ENCODE measurements around the gene PTPRG. TPM values are rescaled to one million over a fixed set of nuclear protein-coding genes. Genes with fewer than 3 reads are reported as not detected.

Gene PTPRG
- total RNA-seq, 4 donors from 2014 or later = 11.0 to 18.5 (median 14.9) TPM

DNA sequence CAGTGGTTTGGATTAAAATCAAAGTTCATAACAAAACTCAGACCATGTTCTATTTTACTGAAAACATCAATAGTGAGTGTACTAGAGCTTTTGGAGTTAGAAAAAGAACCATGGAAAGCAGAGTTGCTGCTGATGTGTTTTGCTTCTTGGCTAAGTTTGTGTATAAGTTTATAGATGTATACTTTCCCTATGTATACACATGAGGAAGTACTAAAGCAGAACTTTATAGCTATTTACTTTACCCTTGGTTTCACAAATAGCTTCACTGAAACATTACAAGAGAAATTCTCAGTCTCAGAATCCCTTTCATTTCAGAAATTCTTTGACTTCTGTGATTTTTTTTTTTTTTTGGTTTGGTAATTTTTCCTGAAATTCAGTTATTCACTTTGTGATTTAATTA, 229.0 kb downstream of the PTPRG start:
- peaks cover 3% of the 10 kb centered on the region for H3K4me1 ChIP-seq
- no peak overlapping the region for H3K4me3 ChIP-seq
- TF ChIP-seq POLR2AphosphoS5 (IDR thresholded peaks at IDR 0.05) (no peak), EP300 (IDR thresholded peaks at IDR 0.05) (no peak), POLR2A (IDR thresholded peaks at IDR 0.05) (no peak)
- TF ChIP-seq, protein P1, sequence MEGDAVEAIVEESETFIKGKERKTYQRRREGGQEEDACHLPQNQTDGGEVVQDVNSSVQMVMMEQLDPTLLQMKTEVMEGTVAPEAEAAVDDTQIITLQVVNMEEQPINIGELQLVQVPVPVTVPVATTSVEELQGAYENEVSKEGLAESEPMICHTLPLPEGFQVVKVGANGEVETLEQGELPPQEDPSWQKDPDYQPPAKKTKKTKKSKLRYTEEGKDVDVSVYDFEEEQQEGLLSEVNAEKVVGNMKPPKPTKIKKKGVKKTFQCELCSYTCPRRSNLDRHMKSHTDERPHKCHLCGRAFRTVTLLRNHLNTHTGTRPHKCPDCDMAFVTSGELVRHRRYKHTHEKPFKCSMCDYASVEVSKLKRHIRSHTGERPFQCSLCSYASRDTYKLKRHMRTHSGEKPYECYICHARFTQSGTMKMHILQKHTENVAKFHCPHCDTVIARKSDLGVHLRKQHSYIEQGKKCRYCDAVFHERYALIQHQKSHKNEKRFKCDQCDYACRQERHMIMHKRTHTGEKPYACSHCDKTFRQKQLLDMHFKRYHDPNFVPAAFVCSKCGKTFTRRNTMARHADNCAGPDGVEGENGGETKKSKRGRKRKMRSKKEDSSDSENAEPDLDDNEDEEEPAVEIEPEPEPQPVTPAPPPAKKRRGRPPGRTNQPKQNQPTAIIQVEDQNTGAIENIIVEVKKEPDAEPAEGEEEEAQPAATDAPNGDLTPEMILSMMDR (IDR thresholded peaks at IDR 0.05) = no peak
- H3K36me3 ChIP-seq = no peaks in the 10 kb centered on the region
- no peaks in the 10 kb centered on the region for H3K9me3 ChIP-seq
- H3K27me3 ChIP-seq = no peaks in the 10 kb centered on the region
- DNase-seq (ENCODE audit: low spot score in 2 of 2) = no peak
- H3K27ac ChIP-seq = no peak overlapping the region

DNA sequence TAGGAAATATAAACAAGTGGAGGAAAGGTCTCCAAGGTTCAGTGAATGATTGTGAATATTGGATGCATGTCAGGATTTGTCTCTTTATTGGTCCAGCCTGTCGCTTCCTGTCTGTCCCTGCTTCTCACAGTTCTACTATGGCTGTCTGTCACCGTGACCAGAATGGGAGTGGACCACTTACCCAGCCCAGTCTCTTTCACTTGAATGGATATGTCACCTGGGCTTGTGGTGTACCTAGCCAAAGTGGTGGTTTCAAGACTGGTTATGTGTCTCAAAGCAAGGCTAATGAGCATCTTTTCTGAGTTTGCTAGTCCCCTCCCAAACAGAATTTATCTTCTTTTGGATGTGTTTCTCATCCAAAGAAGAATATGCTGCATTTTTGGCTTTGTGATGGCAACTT, 231.7 kb downstream of the PTPRG start:
- Histone ChIP-seq H3K4me1 (peaks cover 8% of the 10 kb centered on the region), H3K27ac (no peak overlapping the region), H3K9me3 (no peaks in the 10 kb centered on the region), H3K27me3 (no peaks in the 10 kb centered on the region), H3K36me3 (no peaks in the 10 kb centered on the region), H3K4me3 (no peak overlapping the region)
- TF ChIP-seq POLR2AphosphoS5 (IDR thresholded peaks at IDR 0.05) (no peak), POLR2A (IDR thresholded peaks at IDR 0.05) (no peak), EP300 (IDR thresholded peaks at IDR 0.05) (no peak)
- TF ChIP-seq, protein P1 (IDR thresholded peaks at IDR 0.05) = no peak
- WGBS = 82% methylated on average over 2 of the region's 2 CpGs
- no peak for DNase-seq (ENCODE audit: low spot score in 2 of 2)

DNA sequence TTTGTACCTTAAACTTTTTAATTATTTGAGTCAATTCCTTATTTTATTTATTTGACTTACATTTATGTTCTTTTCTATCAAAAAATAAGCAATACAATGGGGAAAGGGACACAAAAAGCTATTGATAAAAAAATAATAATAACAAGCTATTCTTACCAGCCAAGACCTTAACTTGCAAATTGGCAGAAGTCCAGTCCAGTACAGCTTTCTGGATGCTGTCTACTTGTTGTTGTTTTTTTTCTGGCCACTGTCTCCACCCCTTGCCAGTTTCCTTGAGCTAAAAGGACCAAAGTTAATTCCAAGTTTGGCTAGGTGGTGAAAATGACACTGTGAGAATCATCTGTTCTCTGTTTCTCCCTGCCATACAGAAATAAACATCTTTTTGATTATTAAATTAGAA, 232.2 kb downstream of the PTPRG start:
- Histone ChIP-seq H3K4me1 (peaks cover 8% of the 10 kb centered on the region), H3K27ac (no peak overlapping the region), H3K27me3 (no peaks in the 10 kb centered on the region), H3K36me3 (no peaks in the 10 kb centered on the region), H3K4me3 (no peak overlapping the region), H3K9me3 (no peaks in the 10 kb centered on the region)
- TF ChIP-seq EP300 (IDR thresholded peaks at IDR 0.05) (no peak), POLR2A (IDR thresholded peaks at IDR 0.05) (no peak), POLR2AphosphoS5 (IDR thresholded peaks at IDR 0.05) (no peak)
- TF ChIP-seq, protein P1 (IDR thresholded peaks at IDR 0.05) = no peak
- no peak for DNase-seq (ENCODE audit: low spot score in 2 of 2)

DNA sequence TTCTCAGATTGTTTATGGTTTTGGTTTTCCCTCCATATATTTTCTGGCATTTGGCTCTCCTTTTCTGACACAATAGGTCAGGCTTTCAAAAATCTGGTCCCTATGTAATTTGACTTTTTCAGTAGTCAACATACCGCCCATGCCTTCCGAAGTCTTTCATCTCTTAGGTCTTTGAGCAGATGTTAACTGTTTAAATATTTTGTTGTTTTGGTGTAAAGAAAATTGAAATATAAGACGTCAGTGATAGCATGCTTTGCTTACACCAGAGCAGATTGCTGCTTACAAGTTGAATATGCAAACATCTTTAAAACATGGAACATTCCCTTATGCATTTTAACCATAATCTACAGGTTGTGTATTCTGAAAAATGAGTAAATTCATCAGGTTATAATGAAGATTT, 233.0 kb downstream of the PTPRG start:
- Histone ChIP-seq H3K27me3 (no peaks in the 10 kb centered on the region), H3K9me3 (no peaks in the 10 kb centered on the region), H3K4me3 (no peak overlapping the region), H3K4me1 (peaks cover 8% of the 10 kb centered on the region), H3K27ac (no peak overlapping the region), H3K36me3 (no peaks in the 10 kb centered on the region)
- no peak for DNase-seq (ENCODE audit: low spot score in 2 of 2)
- WGBS = 90% methylated on average over 3 of the region's 3 CpGs
- TF ChIP-seq, protein P1 (IDR thresholded peaks at IDR 0.05) = no peak
- TF ChIP-seq POLR2A (IDR thresholded peaks at IDR 0.05) = no peak
- no peak for TF ChIP-seq POLR2AphosphoS5 (IDR thresholded peaks at IDR 0.05)
- TF ChIP-seq EP300 (IDR thresholded peaks at IDR 0.05) = no peak

DNA sequence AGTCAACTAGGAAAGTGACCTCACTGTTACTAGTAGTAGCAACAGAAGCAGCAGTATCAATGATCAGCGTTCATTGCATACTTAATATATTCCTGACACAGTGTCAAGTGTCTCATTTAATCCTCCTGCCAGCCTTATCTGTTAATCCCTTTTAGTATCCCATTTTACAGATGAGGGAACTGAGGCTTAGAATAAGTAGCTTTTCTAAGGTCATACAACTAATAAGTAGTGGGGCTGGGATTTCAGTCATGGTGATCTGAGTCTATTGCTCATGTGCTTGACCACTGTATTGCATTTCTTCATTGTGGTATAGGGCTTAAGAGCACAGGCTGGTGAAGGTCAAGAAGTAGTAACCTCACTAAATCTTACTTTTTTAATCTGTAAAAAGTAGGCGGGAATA, 233.6 kb downstream of the PTPRG start:
- no peak for DNase-seq (ENCODE audit: low spot score in 2 of 2)

More for the DNA sequence above, 233.6 kb downstream of the PTPRG start:
- Histone ChIP-seq H3K27ac (no peak overlapping the region), H3K4me1 (peaks cover 8% of the 10 kb centered on the region), H3K4me3 (no peak overlapping the region), H3K9me3 (no peaks in the 10 kb centered on the region), H3K36me3 (no peaks in the 10 kb centered on the region), H3K27me3 (no peaks in the 10 kb centered on the region)
- TF ChIP-seq POLR2AphosphoS5 (IDR thresholded peaks at IDR 0.05) (no peak), POLR2A (IDR thresholded peaks at IDR 0.05) (no peak), EP300 (IDR thresholded peaks at IDR 0.05) (no peak)
- TF ChIP-seq, protein P1 (IDR thresholded peaks at IDR 0.05) = no peak
- WGBS = 95% methylated on average over 2 of the region's 2 CpGs

Data from suprapubic skin (tissue), 4 donors.